GM23338 (cell line): Measurements from ENCODE around the gene GRIK1. TPM values are rescaled to one million over a fixed set of nuclear protein-coding genes. Genes with fewer than 3 reads are reported as not detected.

ENCODE experiments used
- ATAC-seq: fragments of 200-7000 bp; cut with Tn5 transposase; 3 replicates; pipeline ENCODE4 v1.9.1; 2020
- DNase-seq: peaks from one replicate; pipeline ENCODE4 v3.0.0-alpha.2; 2015; ENCODE audit warnings: low spot score
- H2AFZ ChIP-seq: fragments of 200-600 bp; sonication (generic); 2 replicates; pipeline ENCODE4 v1.8.0; 2016; ENCODE audit warnings: antibody characterized with exemption, mild to moderate bottlenecking, moderate library complexity
- H3F3A ChIP-seq: fragments of 200-600 bp; sonication (generic); replicated peaks from 2 replicates; pipeline ENCODE4 v1.8.0; 2017; ENCODE audit warnings: antibody characterized with exemption, mixed run types, low read depth
- H3K27ac ChIP-seq: fragments of 200-600 bp; sonication (generic); 2 replicates; pipeline ENCODE4 v1.6.1; 2016; ENCODE audit warnings: low read depth
- H3K27me3 ChIP-seq: fragments of 200-600 bp; sonication (generic); 2 replicates; pipeline ENCODE4 v1.8.0; 2016; ENCODE audit warnings: mild to moderate bottlenecking, mixed run types, moderate library complexity; ENCODE audit not compliant: insufficient read depth
- H3K36me3 ChIP-seq: fragments of 200-600 bp; sonication (generic); 2 replicates; pipeline ENCODE4 v1.8.0; 2016; ENCODE audit warnings: mild to moderate bottlenecking; ENCODE audit not compliant: insufficient read depth
- H3K4me1 ChIP-seq: fragments of 200-600 bp; sonication (generic); 2 replicates; pipeline ENCODE4 v1.8.0; 2016; ENCODE audit warnings: mild to moderate bottlenecking, moderate library complexity; ENCODE audit not compliant: insufficient read depth
- H3K4me2 ChIP-seq: fragments of 200-600 bp; sonication (generic); 2 replicates; pipeline ENCODE4 v1.7.1; 2017; ENCODE audit warnings: mixed run types
- H3K4me3 ChIP-seq: fragments of 200-600 bp; sonication (generic); 2 replicates; pipeline ENCODE4 v1.6.1; 2016; ENCODE audit warnings: mixed run types
- H3K79me2 ChIP-seq: fragments of 200-600 bp; sonication (generic); replicated peaks from 2 replicates; pipeline ENCODE4 v1.8.0; 2017; ENCODE audit warnings: mild to moderate bottlenecking; ENCODE audit not compliant: insufficient read depth
- H3K9me2 ChIP-seq: fragments of 200-600 bp; sonication (generic); 2 replicates; pipeline ENCODE4 v1.8.0; 2017; ENCODE audit not compliant: insufficient read depth
- H4K20me1 ChIP-seq: fragments of 200-600 bp; sonication (generic); replicated peaks from 2 replicates; pipeline ENCODE4 v1.8.0; 2017; ENCODE audit warnings: mild to moderate bottlenecking; ENCODE audit not compliant: insufficient read depth
- H3K27ac Mint-ChIP-seq: 2 replicates; pipeline ENCODE4 v1.8.0; 2020; ENCODE audit warnings: inconsistent platforms, mild to moderate bottlenecking, moderate library complexity, mixed read lengths
- H3K27me3 Mint-ChIP-seq: 3 replicates; pipeline ENCODE4 v1.8.0; 2022; ENCODE audit warnings: low read depth, mild to moderate bottlenecking, moderate library complexity, mixed read lengths, inconsistent platforms; ENCODE audit not compliant: insufficient read depth, poor library complexity
- H3K36me3 Mint-ChIP-seq: 3 replicates; pipeline ENCODE4 v1.8.0; 2021; ENCODE audit warnings: low read depth, mild to moderate bottlenecking, inconsistent platforms, moderate library complexity, mixed read lengths
- H3K4me1 Mint-ChIP-seq: 3 replicates; pipeline ENCODE4 v1.8.0; 2020; ENCODE audit warnings: mild to moderate bottlenecking, inconsistent platforms, mixed read lengths
- H3K4me3 Mint-ChIP-seq: 3 replicates; pipeline ENCODE4 v1.8.0; 2021; ENCODE audit warnings: moderate library complexity, mild to moderate bottlenecking, inconsistent platforms, mixed read lengths
- H3K9me3 Mint-ChIP-seq: 3 replicates; pipeline ENCODE4 v1.8.0; 2020; ENCODE audit warnings: moderate library complexity, mild to moderate bottlenecking, inconsistent platforms, mixed read lengths
- CREB1 ChIP-seq: fragments of 250-450 bp; sonication (Bioruptor Pico); IDR thresholded peaks from 2 replicates; pipeline ENCODE4 v1.5.0; 2020; ENCODE audit warnings: low read depth, mild to moderate bottlenecking, moderate library complexity
- EZH2 ChIP-seq: fragments of 200-600 bp; sonication (generic); IDR thresholded peaks from one replicate; pipeline ENCODE4 v1.8.0; 2017; ENCODE audit warnings: antibody characterized with exemption, mild to moderate bottlenecking, low read depth; ENCODE audit not compliant: unreplicated experiment
- EZH2phosphoT487 ChIP-seq: fragments of 200-600 bp; sonication (generic); IDR thresholded peaks from one replicate; pipeline ENCODE4 v1.8.1; 2018; ENCODE audit warnings: antibody characterized with exemption; ENCODE audit not compliant: unreplicated experiment
- JUNB ChIP-seq: IDR thresholded peaks from one replicate; pipeline ENCODE4 v1.6.1; 2016; ENCODE audit warnings: antibody characterized with exemption; ENCODE audit not compliant: unreplicated experiment
- NANOG ChIP-seq: IDR thresholded peaks from 2 replicates; pipeline ENCODE4 v1.6.1; 2016; ENCODE audit warnings: antibody characterized with exemption, borderline replicate concordance
- POLR2AphosphoS5 ChIP-seq: IDR thresholded peaks from 2 replicates; pipeline ENCODE4 v1.6.1; 2016; ENCODE audit warnings: antibody characterized with exemption, low read depth
- STAT1 ChIP-seq: IDR thresholded peaks from one replicate; pipeline ENCODE4 v1.6.1; 2016; ENCODE audit warnings: antibody characterized with exemption; ENCODE audit not compliant: unreplicated experiment
- ZNF114 ChIP-seq: fragments of 250-450 bp; sonication (Bioruptor Pico); IDR thresholded peaks from 2 replicates; pipeline ENCODE4 v1.5.0; 2020; ENCODE audit warnings: mild to moderate bottlenecking, moderate library complexity
- ZNF331 ChIP-seq: fragments of 250-450 bp; sonication (Bioruptor Pico); IDR thresholded peaks from 2 replicates; pipeline ENCODE4 v1.5.0; 2020; ENCODE audit warnings: low read depth, mild to moderate bottlenecking, moderate library complexity
- polyA plus RNA-seq: library from polyadenylated mRNA; unstranded; fragments of >200 nt; fragmentation: Nextera tagmentation; extraction: Ambion mirVana; gene quantifications from 2 replicates; pipeline ENCODE4 v1.2.1, GENCODE V29; 2016
- total RNA-seq: library from RNA; depleted of rRNA; stranded (reverse); fragments of >200 nt; shearing (Covaris generic); gene quantifications from 2 replicates; pipeline ENCODE4 v1.2.3, GENCODE V29; 2014
- TF ChIP-seq, protein P1 (sequence below): IDR thresholded peaks from one replicate; pipeline ENCODE4 v1.6.1; 2018; ENCODE audit warnings: antibody characterized with exemption; ENCODE audit not compliant: unreplicated experiment
- TF ChIP-seq, protein P2 (sequence below), 2 experiments: fragments of 200-600 bp in 1 of 2; sonication (generic) in 1 of 2; conservative IDR thresholded peaks; 2 replicates each; pipeline versions ENCODE4 v1.5.1 to v1.6.1; 2016 to 2017; ENCODE audit warnings: antibody characterized with exemption in 2 of 2, low read depth in 2 of 2, mild to moderate bottlenecking in 2 of 2, moderate library complexity in 1 of 2

GRIK1 gene
- total and polyA plus RNA-seq, 2 experiments from 2014 or later = 0.18 to 0.42 TPM

DNA sequence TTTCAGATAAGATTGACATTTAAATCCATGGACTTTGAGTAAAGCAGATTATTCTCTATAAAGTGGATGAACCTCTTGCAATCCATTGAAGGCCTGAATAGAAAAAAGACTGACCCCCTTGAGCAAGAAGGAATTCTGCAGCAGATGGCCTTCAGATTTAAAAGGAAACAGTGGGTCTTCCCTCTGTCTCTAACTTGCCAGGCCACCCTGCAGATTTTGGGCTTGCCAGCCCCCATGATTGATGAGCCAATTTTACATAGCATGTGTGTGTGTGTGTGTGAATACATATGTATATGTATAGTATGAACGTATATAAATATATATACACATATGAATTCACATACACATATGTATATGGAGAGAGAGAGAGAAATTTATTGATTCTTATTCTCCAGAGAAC, 113.4 kb downstream of the GRIK1 start:
- Histone ChIP-seq H3K4me1 (0 out of 2 replicates have a peak, but pooled peaks cover 4% of the 10 kb centered on the region), H4K20me1 (no peaks in the 10 kb centered on the region), H3K9me2 (no peaks in the 10 kb centered on the region), H3K4me2 (no peak overlapping the region), H3K27ac (no peak overlapping the region), H3K36me3 (no peaks in the 10 kb centered on the region), H3K27me3 (no peaks in the 10 kb centered on the region), H2AFZ (no peak overlapping the region), H3K4me3 (no peak overlapping the region), H3F3A (no peaks in the 10 kb centered on the region), H3K79me2 (no peaks in the 10 kb centered on the region)
- H3K4me3 Mint-ChIP-seq = no peak overlapping the region
- DNase-seq (no peak), ATAC-seq (no peak)
- peaks cover 11% of the 10 kb centered on the region for H3K9me3 Mint-ChIP-seq
- H3K27me3 Mint-ChIP-seq = no peaks in the 10 kb centered on the region
- TF ChIP-seq POLR2AphosphoS5 (no peak), JUNB (no peak), EZH2phosphoT487 (no peak), ZNF331 (no peak), EZH2 (no peak)
- TF ChIP-seq, protein P1, sequence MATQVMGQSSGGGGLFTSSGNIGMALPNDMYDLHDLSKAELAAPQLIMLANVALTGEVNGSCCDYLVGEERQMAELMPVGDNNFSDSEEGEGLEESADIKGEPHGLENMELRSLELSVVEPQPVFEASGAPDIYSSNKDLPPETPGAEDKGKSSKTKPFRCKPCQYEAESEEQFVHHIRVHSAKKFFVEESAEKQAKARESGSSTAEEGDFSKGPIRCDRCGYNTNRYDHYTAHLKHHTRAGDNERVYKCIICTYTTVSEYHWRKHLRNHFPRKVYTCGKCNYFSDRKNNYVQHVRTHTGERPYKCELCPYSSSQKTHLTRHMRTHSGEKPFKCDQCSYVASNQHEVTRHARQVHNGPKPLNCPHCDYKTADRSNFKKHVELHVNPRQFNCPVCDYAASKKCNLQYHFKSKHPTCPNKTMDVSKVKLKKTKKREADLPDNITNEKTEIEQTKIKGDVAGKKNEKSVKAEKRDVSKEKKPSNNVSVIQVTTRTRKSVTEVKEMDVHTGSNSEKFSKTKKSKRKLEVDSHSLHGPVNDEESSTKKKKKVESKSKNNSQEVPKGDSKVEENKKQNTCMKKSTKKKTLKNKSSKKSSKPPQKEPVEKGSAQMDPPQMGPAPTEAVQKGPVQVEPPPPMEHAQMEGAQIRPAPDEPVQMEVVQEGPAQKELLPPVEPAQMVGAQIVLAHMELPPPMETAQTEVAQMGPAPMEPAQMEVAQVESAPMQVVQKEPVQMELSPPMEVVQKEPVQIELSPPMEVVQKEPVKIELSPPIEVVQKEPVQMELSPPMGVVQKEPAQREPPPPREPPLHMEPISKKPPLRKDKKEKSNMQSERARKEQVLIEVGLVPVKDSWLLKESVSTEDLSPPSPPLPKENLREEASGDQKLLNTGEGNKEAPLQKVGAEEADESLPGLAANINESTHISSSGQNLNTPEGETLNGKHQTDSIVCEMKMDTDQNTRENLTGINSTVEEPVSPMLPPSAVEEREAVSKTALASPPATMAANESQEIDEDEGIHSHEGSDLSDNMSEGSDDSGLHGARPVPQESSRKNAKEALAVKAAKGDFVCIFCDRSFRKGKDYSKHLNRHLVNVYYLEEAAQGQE = no peak
- peaks cover 7% of the 10 kb centered on the region for H3K36me3 Mint-ChIP-seq
- H3K4me1 Mint-ChIP-seq = no peaks in the 10 kb centered on the region
- no peak overlapping the region for H3K27ac Mint-ChIP-seq

DNA sequence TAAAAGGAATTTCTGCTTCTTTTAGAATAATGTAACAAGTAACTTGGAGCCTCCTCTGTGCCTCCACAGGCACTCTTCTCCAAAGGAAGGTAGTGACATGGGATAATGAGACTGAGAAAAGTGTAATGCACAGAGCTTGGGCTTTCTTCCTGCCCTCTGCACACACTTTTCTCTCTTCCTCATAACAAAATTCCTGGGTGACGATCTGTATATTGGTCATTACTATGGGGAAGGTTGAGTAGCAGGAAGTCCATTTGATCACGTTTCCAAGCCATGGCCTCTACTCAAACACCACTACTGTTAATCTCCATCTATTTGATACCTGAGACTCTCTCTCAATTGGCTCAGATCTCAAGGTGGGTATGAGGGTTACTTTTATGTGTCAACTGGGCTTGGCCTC, 113.9 kb downstream of the GRIK1 start:
- H3K4me3 ChIP-seq = no peak overlapping the region
- no peaks in the 10 kb centered on the region for H4K20me1 ChIP-seq
- Mint-ChIP-seq H3K9me3 (peaks cover 7% of the 10 kb centered on the region; the same call in 2 of the 3 replicates), H3K27me3 (no peaks in the 10 kb centered on the region), H3K27ac (no peak overlapping the region), H3K4me3 (no peak overlapping the region), H3K4me1 (no peaks in the 10 kb centered on the region), H3K36me3 (peaks cover 3% of the 10 kb centered on the region; the same call in 1 of the 3 replicates)
- ATAC-seq = no peak
- no peaks in the 10 kb centered on the region for H3K36me3 ChIP-seq
- DNase-seq = no peak
- 0 out of 2 replicates have a peak, but pooled peaks cover 4% of the 10 kb centered on the region for H3K4me1 ChIP-seq
- no peak overlapping the region for H2AFZ ChIP-seq
- H3K79me2 ChIP-seq = no peaks in the 10 kb centered on the region
- no peak overlapping the region for H3K27ac ChIP-seq
- H3K4me2 ChIP-seq = no peak overlapping the region
- no peaks in the 10 kb centered on the region for H3K9me2 ChIP-seq
- H3K27me3 ChIP-seq = no peaks in the 10 kb centered on the region
- H3F3A ChIP-seq = no peaks in the 10 kb centered on the region
- TF ChIP-seq CREB1 = no peak
- no peak for TF ChIP-seq NANOG
- TF ChIP-seq, protein P1 = no peak
- TF ChIP-seq, protein P2, sequence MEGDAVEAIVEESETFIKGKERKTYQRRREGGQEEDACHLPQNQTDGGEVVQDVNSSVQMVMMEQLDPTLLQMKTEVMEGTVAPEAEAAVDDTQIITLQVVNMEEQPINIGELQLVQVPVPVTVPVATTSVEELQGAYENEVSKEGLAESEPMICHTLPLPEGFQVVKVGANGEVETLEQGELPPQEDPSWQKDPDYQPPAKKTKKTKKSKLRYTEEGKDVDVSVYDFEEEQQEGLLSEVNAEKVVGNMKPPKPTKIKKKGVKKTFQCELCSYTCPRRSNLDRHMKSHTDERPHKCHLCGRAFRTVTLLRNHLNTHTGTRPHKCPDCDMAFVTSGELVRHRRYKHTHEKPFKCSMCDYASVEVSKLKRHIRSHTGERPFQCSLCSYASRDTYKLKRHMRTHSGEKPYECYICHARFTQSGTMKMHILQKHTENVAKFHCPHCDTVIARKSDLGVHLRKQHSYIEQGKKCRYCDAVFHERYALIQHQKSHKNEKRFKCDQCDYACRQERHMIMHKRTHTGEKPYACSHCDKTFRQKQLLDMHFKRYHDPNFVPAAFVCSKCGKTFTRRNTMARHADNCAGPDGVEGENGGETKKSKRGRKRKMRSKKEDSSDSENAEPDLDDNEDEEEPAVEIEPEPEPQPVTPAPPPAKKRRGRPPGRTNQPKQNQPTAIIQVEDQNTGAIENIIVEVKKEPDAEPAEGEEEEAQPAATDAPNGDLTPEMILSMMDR (conservative IDR thresholded peaks at IDR 0.05; ENCODE audit: low read depth in 2 of 2) = no peak
- no peak for TF ChIP-seq EZH2phosphoT487
- no peak for TF ChIP-seq STAT1
- TF ChIP-seq ZNF331 = no peak
- TF ChIP-seq POLR2AphosphoS5 = no peak
- no peak for TF ChIP-seq JUNB
- TF ChIP-seq EZH2 = no peak
- no peak for TF ChIP-seq ZNF114 (CRISPR knock-in tag)
